B cell (primary cell): Measurements from ENCODE around the gene STIM1.

ENCODE experiments used
- EZH2 ChIP-seq: IDR thresholded peaks from 2 replicates; pipeline ENCODE4 v1.6.1; 2012; ENCODE audit warnings: borderline replicate concordance, low read depth, mild to moderate bottlenecking, moderate library complexity, low read length; ENCODE audit not compliant: insufficient read depth, poor library complexity, severe bottlenecking
- TF ChIP-seq, protein P1 (sequence below): fragments of 200-600 bp; IDR thresholded peaks from one replicate; pipeline ENCODE4 v1.8.0; 2022; ENCODE audit warnings: antibody characterized with exemption, mild to moderate bottlenecking

DNA sequence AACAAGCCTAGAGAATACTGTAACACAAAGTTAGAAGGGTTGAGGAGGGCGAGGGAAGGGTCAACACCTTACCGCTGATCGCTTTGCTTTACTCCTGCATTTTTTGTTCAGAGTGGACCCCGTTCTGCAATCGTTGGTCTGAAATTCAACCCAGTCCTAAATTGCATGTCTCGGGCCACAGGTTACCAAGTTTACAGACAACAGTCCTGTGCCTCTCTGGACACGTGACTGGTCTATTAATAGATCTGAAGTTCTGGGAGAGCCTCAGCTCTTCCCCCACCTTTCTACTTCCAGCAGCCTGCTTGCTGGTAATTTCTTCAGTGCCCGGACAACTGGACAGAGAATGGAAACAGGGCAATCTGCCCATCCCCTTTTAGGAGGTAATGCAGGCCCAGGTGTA, 74.2 kb downstream of the STIM1 start:
- TF ChIP-seq, protein P1, sequence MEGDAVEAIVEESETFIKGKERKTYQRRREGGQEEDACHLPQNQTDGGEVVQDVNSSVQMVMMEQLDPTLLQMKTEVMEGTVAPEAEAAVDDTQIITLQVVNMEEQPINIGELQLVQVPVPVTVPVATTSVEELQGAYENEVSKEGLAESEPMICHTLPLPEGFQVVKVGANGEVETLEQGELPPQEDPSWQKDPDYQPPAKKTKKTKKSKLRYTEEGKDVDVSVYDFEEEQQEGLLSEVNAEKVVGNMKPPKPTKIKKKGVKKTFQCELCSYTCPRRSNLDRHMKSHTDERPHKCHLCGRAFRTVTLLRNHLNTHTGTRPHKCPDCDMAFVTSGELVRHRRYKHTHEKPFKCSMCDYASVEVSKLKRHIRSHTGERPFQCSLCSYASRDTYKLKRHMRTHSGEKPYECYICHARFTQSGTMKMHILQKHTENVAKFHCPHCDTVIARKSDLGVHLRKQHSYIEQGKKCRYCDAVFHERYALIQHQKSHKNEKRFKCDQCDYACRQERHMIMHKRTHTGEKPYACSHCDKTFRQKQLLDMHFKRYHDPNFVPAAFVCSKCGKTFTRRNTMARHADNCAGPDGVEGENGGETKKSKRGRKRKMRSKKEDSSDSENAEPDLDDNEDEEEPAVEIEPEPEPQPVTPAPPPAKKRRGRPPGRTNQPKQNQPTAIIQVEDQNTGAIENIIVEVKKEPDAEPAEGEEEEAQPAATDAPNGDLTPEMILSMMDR = no peak
- no peak for TF ChIP-seq EZH2
